Activated CD4-positive, alpha-beta T cell treated with anti-CD3 and anti-CD28 coated beads, Interleukin-2, amount 10 ng/mL, durations not matched to agents 24 days and 14 days (primary cell): ENCODE data around the gene ERICH3. TPM values are rescaled to one million over a fixed set of nuclear protein-coding genes. Genes with fewer than 3 reads are reported as not detected.

ENCODE experiments used
- DNase-seq: peaks from one replicate; pipeline ENCODE4 v3.0.0; 2022
- H3K27ac Mint-ChIP-seq: one replicate; pipeline ENCODE4 v1.8.0; 2022; ENCODE audit warnings: mild to moderate bottlenecking, mixed read lengths
- H3K27me3 Mint-ChIP-seq: one replicate; pipeline ENCODE4 v1.8.0; 2022; ENCODE audit warnings: mixed read lengths
- H3K36me3 Mint-ChIP-seq: one replicate; pipeline ENCODE4 v1.8.0; 2022; ENCODE audit warnings: low read depth, mild to moderate bottlenecking, mixed read lengths
- H3K4me1 Mint-ChIP-seq: one replicate; pipeline ENCODE4 v1.8.0; 2021; ENCODE audit warnings: mixed read lengths
- H3K4me3 Mint-ChIP-seq: one replicate; pipeline ENCODE4 v1.8.0; 2022; ENCODE audit warnings: mild to moderate bottlenecking, moderate library complexity, mixed read lengths
- H3K9me3 Mint-ChIP-seq: one replicate; pipeline ENCODE4 v1.8.0; 2021; ENCODE audit warnings: mixed read lengths
- intact Hi-C: fragments of 100-400 bp; cut with micrococcal nuclease; formaldehyde crosslinking; loops from one replicate; pipeline ENCODE4 v1.15.1; 2023
- total RNA-seq: library from RNA; stranded (reverse); gene quantifications from 2 replicates; pipeline ENCODE4 v1.2.3, GENCODE V29; 2022

Gene ERICH3
- total RNA-seq, 1 donor from 2014 or later, result not detected

- Mint-ChIP-seq H3K4me3 (no peak overlapping the region), H3K27ac (no peak overlapping the region), H3K9me3 (no peaks in the 10 kb centered on the region), H3K4me1 (no peaks in the 10 kb centered on the region), H3K27me3 (no peaks in the 10 kb centered on the region), H3K36me3 (no peaks in the 10 kb centered on the region)
- no peak for DNase-seq
- intact Hi-C loops, result no loop called here
Observed at GRCh38 chr1:74549932-74550331, 123.7 kb downstream of the ERICH3 start.

GRCh38 chr1:74548961-74549750 lies 124.4 kb downstream of the ERICH3 start:
- no peak for DNase-seq
- intact Hi-C loops, result no loop called here
- H3K36me3 Mint-ChIP-seq, result no peaks in the 10 kb centered on the region
- no peak overlapping the region for H3K27ac Mint-ChIP-seq
- H3K4me1 Mint-ChIP-seq, result no peaks in the 10 kb centered on the region
- no peaks in the 10 kb centered on the region for H3K9me3 Mint-ChIP-seq
- H3K4me3 Mint-ChIP-seq, result no peak overlapping the region
- H3K27me3 Mint-ChIP-seq, result no peaks in the 10 kb centered on the region

- Mint-ChIP-seq H3K9me3 (no peaks in the 10 kb centered on the region), H3K27me3 (no peaks in the 10 kb centered on the region), H3K4me1 (no peaks in the 10 kb centered on the region), H3K27ac (no peak overlapping the region), H3K36me3 (no peaks in the 10 kb centered on the region), H3K4me3 (no peak overlapping the region)
- DNase-seq, result no peak
- intact Hi-C loops, result no loop called here
Observed at GRCh38 chr1:74545821-74546220, 127.8 kb downstream of the ERICH3 start.

GRCh38 chr1:74534241-74534640 lies 139.4 kb downstream of the ERICH3 start:
- H3K36me3 Mint-ChIP-seq, result no peaks in the 10 kb centered on the region
- DNase-seq, result no peak
- intact Hi-C loops, result no loop called here
- no peaks in the 10 kb centered on the region for H3K9me3 Mint-ChIP-seq
- no peaks in the 10 kb centered on the region for H3K4me1 Mint-ChIP-seq
- H3K27me3 Mint-ChIP-seq, result no peaks in the 10 kb centered on the region
- no peak overlapping the region for H3K27ac Mint-ChIP-seq
- H3K4me3 Mint-ChIP-seq, result no peak overlapping the region

- no peak overlapping the region for H3K27ac Mint-ChIP-seq
- intact Hi-C loops, result no loop called here
Observed at GRCh38 chr1:74531796-74532195, 141.8 kb downstream of the ERICH3 start.

GRCh38 chr1:74530892-74531291 lies 142.7 kb downstream of the ERICH3 start:
- Mint-ChIP-seq H3K27ac (no peak overlapping the region), H3K27me3 (no peaks in the 10 kb centered on the region), H3K9me3 (no peaks in the 10 kb centered on the region), H3K4me3 (no peak overlapping the region), H3K36me3 (no peaks in the 10 kb centered on the region), H3K4me1 (no peaks in the 10 kb centered on the region)
- intact Hi-C loops, result no loop called here
- DNase-seq, result no peak

More at GRCh38 chr1:74531796-74532195, 141.8 kb downstream of the ERICH3 start:
- no peak overlapping the region for H3K4me3 Mint-ChIP-seq
- H3K27me3 Mint-ChIP-seq, result no peaks in the 10 kb centered on the region
- no peaks in the 10 kb centered on the region for H3K36me3 Mint-ChIP-seq
- H3K4me1 Mint-ChIP-seq, result no peaks in the 10 kb centered on the region
- DNase-seq, result no peak
- no peaks in the 10 kb centered on the region for H3K9me3 Mint-ChIP-seq

GRCh38 chr1:74528123-74528522 lies 145.5 kb downstream of the ERICH3 start:
- intact Hi-C loops, result no loop called here
- no peak overlapping the region for H3K4me3 Mint-ChIP-seq
- DNase-seq, result no peak
- no peaks in the 10 kb centered on the region for H3K36me3 Mint-ChIP-seq
- no peaks in the 10 kb centered on the region for H3K9me3 Mint-ChIP-seq
- H3K4me1 Mint-ChIP-seq, result no peaks in the 10 kb centered on the region
- no peak overlapping the region for H3K27ac Mint-ChIP-seq
- no peaks in the 10 kb centered on the region for H3K27me3 Mint-ChIP-seq

- intact Hi-C loops, result no loop called here
- H3K36me3 Mint-ChIP-seq, result no peaks in the 10 kb centered on the region
- H3K4me3 Mint-ChIP-seq, result no peak overlapping the region
- DNase-seq, result no peak
- peaks cover 1% of the 10 kb centered on the region for H3K27me3 Mint-ChIP-seq
- no peak overlapping the region for H3K27ac Mint-ChIP-seq
- no peaks in the 10 kb centered on the region for H3K4me1 Mint-ChIP-seq
- H3K9me3 Mint-ChIP-seq, result no peaks in the 10 kb centered on the region
Observed at GRCh38 chr1:74526708-74527107, 146.9 kb downstream of the ERICH3 start.

- intact Hi-C loops, result no loop called here
- no peaks in the 10 kb centered on the region for H3K9me3 Mint-ChIP-seq
- no peak overlapping the region for H3K27ac Mint-ChIP-seq
- no peak overlapping the region for H3K4me3 Mint-ChIP-seq
- H3K36me3 Mint-ChIP-seq, result no peaks in the 10 kb centered on the region
- H3K4me1 Mint-ChIP-seq, result no peaks in the 10 kb centered on the region
- no peak for DNase-seq
- peaks cover 1% of the 10 kb centered on the region for H3K27me3 Mint-ChIP-seq
Observed at GRCh38 chr1:74523873-74524480, 149.6 kb downstream of the ERICH3 start.

GRCh38 chr1:74522148-74522547 lies 151.4 kb downstream of the ERICH3 start:
- no peak for DNase-seq
- intact Hi-C loops, result no loop called here
- H3K27me3 Mint-ChIP-seq, result peaks cover 1% of the 10 kb centered on the region
- no peaks in the 10 kb centered on the region for H3K36me3 Mint-ChIP-seq
- H3K4me1 Mint-ChIP-seq, result no peaks in the 10 kb centered on the region
- no peak overlapping the region for H3K4me3 Mint-ChIP-seq
- no peak overlapping the region for H3K27ac Mint-ChIP-seq
- no peaks in the 10 kb centered on the region for H3K9me3 Mint-ChIP-seq

Other genes starting within 250 kb of the ERICH3 start
- gene LRRC53, start 161.2 kb downstream of the ERICH3 start, total RNA-seq, result not detected in 2 replicates
- 18.6 and 20.0 TPM in 2 replicates for gene CRYZ, start 59.3 kb upstream of the ERICH3 start, total RNA-seq
- gene TYW3, start 59.4 kb upstream of the ERICH3 start, total RNA-seq, result 39.8 and 40.0 TPM in 2 replicates